B cell (primary cell): ENCODE results near the gene EIF5A. TPM values are rescaled to one million over a fixed set of nuclear protein-coding genes. Genes with fewer than 3 reads are reported as not detected.

ENCODE experiments used
- ATAC-seq: fragments of 200-7000 bp; cut with Tn5 transposase; one replicate; pipeline ENCODE4 v1.10.0; 2021; ENCODE audit warnings: low read depth, mild to moderate bottlenecking, moderate number of reproducible peaks, moderate library complexity
- CTCF ChIA-PET: fragments of 350-600 bp; sonication (Branson Sonifier 250); formaldehyde crosslinking; loops from one replicate; lab custom pipeline; 2021; ENCODE audit warnings: antibody characterized with exemption, inconsistent platforms; lab: Charles Lee
- POLR2A ChIA-PET: fragments of 350-600 bp; sonication (Branson Sonifier 250); formaldehyde crosslinking; loops from one replicate; lab custom pipeline; 2021; ENCODE audit warnings: antibody characterized with exemption; lab: Charles Lee
- DNase-seq: peaks from one replicate; pipeline ENCODE4 v3.0.0; 2013
- H2AFZ ChIP-seq: 2 replicates; pipeline ENCODE4 v1.6.1; 2012; ENCODE audit warnings: mild to moderate bottlenecking, low read depth, low read length; ENCODE audit not compliant: insufficient read depth, poor library complexity, severe bottlenecking
- H3K27ac ChIP-seq, 2 donors: 1 replicate in 1 of 2; 2 replicates in 1 of 2; pipeline ENCODE4 v1.5.1; 2012 to 2013; ENCODE audit warnings: low read length in 2 of 2, mild to moderate bottlenecking in 2 of 2, moderate library complexity in 1 of 2
- H3K27me3 ChIP-seq, 4 experiments: fragments of 200-600 bp in 1 of 4; sonication (generic) in 1 of 4; replicated peaks in 1 of 4; 1 replicate in 2 of 4; 2 replicates in 2 of 4; pipeline versions ENCODE4 v1.6.1 to v1.7.0; 2013 to 2016; ENCODE audit warnings: low read length in 3 of 4, mild to moderate bottlenecking in 2 of 4, mixed read lengths in 1 of 4, moderate library complexity in 1 of 4; ENCODE audit not compliant: insufficient read depth in 4 of 4, control insufficient read depth in 3 of 4; ENCODE audit errors: control extremely low read depth in 1 of 4
- H3K36me3 ChIP-seq, 2 experiments: replicated peaks in 1 of 2; 1 replicate in 1 of 2; 2 replicates in 1 of 2; pipeline versions ENCODE4 v1.6.1 to v1.7.1; 2013; ENCODE audit warnings: low read length in 1 of 2; ENCODE audit not compliant: insufficient read depth in 2 of 2, control insufficient read depth in 1 of 2; ENCODE audit errors: control extremely low read depth in 1 of 2, extremely low read depth in 1 of 2
- H3K4me1 ChIP-seq, 2 donors: fragments of 200-600 bp in 1 of 2; sonication (generic) in 1 of 2; 1 replicate in 1 of 2; 2 replicates in 1 of 2; pipeline versions ENCODE4 v1.5.1 to v1.6.1; 2013 to 2017; ENCODE audit warnings: low read length in 2 of 2; ENCODE audit not compliant: control insufficient read depth in 2 of 2, insufficient read depth in 2 of 2
- H3K4me2 ChIP-seq: replicated peaks from 2 replicates; pipeline ENCODE3; 2012; ENCODE audit warnings: mild to moderate bottlenecking, low read depth, low read length; ENCODE audit not compliant: poor library complexity, severe bottlenecking
- H3K4me3 ChIP-seq, 5 experiments: fragments of 200-600 bp in 1 of 5; sonication (generic) in 1 of 5; 1 replicate in 3 of 5; 2 replicates in 2 of 5; pipeline versions ENCODE4 v1.5.1 to v1.7.0; 2011 to 2016; ENCODE audit warnings: low read length in 4 of 5, mild to moderate bottlenecking in 4 of 5, low read depth in 2 of 5, control low read depth in 1 of 5, moderate library complexity in 1 of 5; ENCODE audit not compliant: insufficient read depth in 1 of 5; ENCODE audit errors: control extremely low read depth in 1 of 5, extremely low read depth in 1 of 5
- H3K79me2 ChIP-seq: fragments of 200-600 bp; sonication (generic); one replicate; pipeline ENCODE4 v1.6.0; 2016; ENCODE audit warnings: low read length; ENCODE audit not compliant: control insufficient read depth, insufficient read depth
- H3K9ac ChIP-seq: fragments of 200-600 bp; sonication (generic); 2 replicates; pipeline ENCODE4 v1.6.1; 2017; ENCODE audit warnings: mild to moderate bottlenecking, low read length, moderate library complexity
- H3K9me3 ChIP-seq, 3 donors: one replicate each; pipeline versions ENCODE4 v1.6.1 to v1.7.1; 2013; ENCODE audit warnings: low read length in 2 of 3; ENCODE audit not compliant: control insufficient read depth in 2 of 3, insufficient read depth in 1 of 3; ENCODE audit errors: control extremely low read depth in 1 of 3
- H4K20me1 ChIP-seq: 2 replicates; pipeline ENCODE4 v1.6.0; 2012; ENCODE audit warnings: mild to moderate bottlenecking, low read length; ENCODE audit not compliant: insufficient read depth, control insufficient read depth, poor library complexity, severe bottlenecking
- H3K27ac Mint-ChIP-seq: one replicate; pipeline ENCODE4 v1.8.0; 2021; ENCODE audit warnings: mixed read lengths
- H3K27me3 Mint-ChIP-seq: one replicate; pipeline ENCODE4 v1.8.0; 2021; ENCODE audit warnings: mixed read lengths
- H3K4me1 Mint-ChIP-seq: one replicate; pipeline ENCODE4 v1.8.0; 2021; ENCODE audit warnings: mixed read lengths
- H3K4me3 Mint-ChIP-seq: one replicate; pipeline ENCODE4 v1.8.0; 2021; ENCODE audit warnings: mixed read lengths
- H3K9me3 Mint-ChIP-seq: one replicate; pipeline ENCODE4 v1.8.0; 2022; ENCODE audit warnings: mixed read lengths; ENCODE audit not compliant: insufficient read depth
- EZH2 ChIP-seq: IDR thresholded peaks from 2 replicates; pipeline ENCODE4 v1.6.1; 2012; ENCODE audit warnings: borderline replicate concordance, low read depth, mild to moderate bottlenecking, moderate library complexity, low read length; ENCODE audit not compliant: insufficient read depth, poor library complexity, severe bottlenecking
- WGBS: methylation state at CpG from one replicate; pipeline ENCODE4 v1.1.5; 2013; ENCODE audit warnings: missing lambda C conversion rate; ENCODE audit not compliant: insufficient coverage; 5-methylcytosine and 5-hydroxymethylcytosine counted together
- intact Hi-C: fragments of 100-400 bp; cut with micrococcal nuclease; formaldehyde crosslinking; loops from one replicate; pipeline ENCODE4 v1.10.0; 2022
- polyA plus RNA-seq: library from polyadenylated mRNA; depleted of rRNA; stranded (reverse); fragments of >200 nt; gene quantifications from 2 replicates; pipeline ENCODE4 v1.2.3, GENCODE V29; 2012
- total RNA-seq, 2 donors: library from RNA; stranded (reverse); fragments of 120-200 nt in 1 of 2; gene quantifications; 1 replicate in 1 of 2; 2 replicates in 1 of 2; pipeline versions ENCODE4 v1.2.3 to v1.2.4, GENCODE V29; 2013 to 2022
- TF ChIP-seq, protein P1 (sequence below): fragments of 200-600 bp; IDR thresholded peaks from one replicate; pipeline ENCODE4 v1.8.0; 2022; ENCODE audit warnings: antibody characterized with exemption, mild to moderate bottlenecking

Gene EIF5A
- total and polyA plus RNA-seq, 2 donors (not counting 1 experiment from before 2014, with no cell fraction given): 233 to 576 TPM

DNA sequence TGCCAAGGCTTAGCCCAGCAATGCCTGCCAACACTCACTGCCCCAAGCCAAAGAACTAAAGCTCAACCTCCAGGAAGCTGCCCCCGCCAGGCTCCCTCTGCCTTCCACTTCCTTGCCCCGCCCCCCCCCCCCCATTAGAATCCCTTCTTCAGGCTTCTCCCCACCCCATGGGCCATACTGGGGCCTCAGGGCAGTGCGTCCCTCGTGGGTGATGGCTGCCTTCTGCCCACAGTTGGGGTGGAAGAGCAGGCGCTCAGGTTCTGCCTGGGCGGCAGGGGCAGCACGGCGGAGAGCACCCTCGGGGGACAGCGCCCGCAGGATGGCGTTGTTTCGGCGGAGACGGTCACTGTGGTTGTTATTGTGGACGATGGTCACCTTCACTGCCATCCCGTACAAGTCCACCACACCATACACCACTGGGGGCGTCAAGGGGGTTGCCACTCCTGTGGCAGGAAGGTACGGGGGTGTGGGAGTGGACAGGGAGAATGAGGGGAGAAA is 17.7 kb downstream of the EIF5A start:
- Histone ChIP-seq H3K79me2 (peaks cover 29% of the 10 kb centered on the region), H3K4me2 (no peak overlapping the region), H4K20me1 (peaks cover 5% of the 10 kb centered on the region), H3K4me1 (peaks cover 7 to 17% of the 10 kb centered on the region in 2 donors), H3K9ac (no peak overlapping the region), H3K27me3 (no peaks in the 10 kb centered on the region), H2AFZ (no peak overlapping the region), H3K27ac (no peak overlapping the region), H3K9me3 (no peaks in the 10 kb centered on the region), H3K4me3 (no peak overlapping the region), H3K36me3 (peaks cover 0 to 58% of the 10 kb centered on the region in 2 experiments)
- DNase-seq: no peak
- Mint-ChIP-seq H3K27ac (no peak overlapping the region), H3K4me3 (no peak overlapping the region), H3K27me3 (no peaks in the 10 kb centered on the region), H3K9me3 (no peaks in the 10 kb centered on the region), H3K4me1 (peaks cover 26% of the 10 kb centered on the region)
- ATAC-seq: no peak
- TF ChIP-seq, protein P1, sequence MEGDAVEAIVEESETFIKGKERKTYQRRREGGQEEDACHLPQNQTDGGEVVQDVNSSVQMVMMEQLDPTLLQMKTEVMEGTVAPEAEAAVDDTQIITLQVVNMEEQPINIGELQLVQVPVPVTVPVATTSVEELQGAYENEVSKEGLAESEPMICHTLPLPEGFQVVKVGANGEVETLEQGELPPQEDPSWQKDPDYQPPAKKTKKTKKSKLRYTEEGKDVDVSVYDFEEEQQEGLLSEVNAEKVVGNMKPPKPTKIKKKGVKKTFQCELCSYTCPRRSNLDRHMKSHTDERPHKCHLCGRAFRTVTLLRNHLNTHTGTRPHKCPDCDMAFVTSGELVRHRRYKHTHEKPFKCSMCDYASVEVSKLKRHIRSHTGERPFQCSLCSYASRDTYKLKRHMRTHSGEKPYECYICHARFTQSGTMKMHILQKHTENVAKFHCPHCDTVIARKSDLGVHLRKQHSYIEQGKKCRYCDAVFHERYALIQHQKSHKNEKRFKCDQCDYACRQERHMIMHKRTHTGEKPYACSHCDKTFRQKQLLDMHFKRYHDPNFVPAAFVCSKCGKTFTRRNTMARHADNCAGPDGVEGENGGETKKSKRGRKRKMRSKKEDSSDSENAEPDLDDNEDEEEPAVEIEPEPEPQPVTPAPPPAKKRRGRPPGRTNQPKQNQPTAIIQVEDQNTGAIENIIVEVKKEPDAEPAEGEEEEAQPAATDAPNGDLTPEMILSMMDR: no peak
- TF ChIP-seq EZH2: no peak
- intact Hi-C loops: no loop called here
- WGBS: 96% methylated on average over 4 of the region's 19 CpGs
- ChIA-PET POLR2A (interaction anchor here (0.8 to 1.7 kb wide), 3 partner anchors 12 to 20 kb away, joined by 3 to 6 read pairs (median 4); partner anchors contain the start of gene ACAP1), CTCF (interaction anchor here (0.9 to 5.1 kb wide), 8 partner anchors 11 to 44 kb away, joined by 3 to 47 read pairs (median 4); partner anchors contain the start of genes ACAP1 and SLC2A4)

DNA sequence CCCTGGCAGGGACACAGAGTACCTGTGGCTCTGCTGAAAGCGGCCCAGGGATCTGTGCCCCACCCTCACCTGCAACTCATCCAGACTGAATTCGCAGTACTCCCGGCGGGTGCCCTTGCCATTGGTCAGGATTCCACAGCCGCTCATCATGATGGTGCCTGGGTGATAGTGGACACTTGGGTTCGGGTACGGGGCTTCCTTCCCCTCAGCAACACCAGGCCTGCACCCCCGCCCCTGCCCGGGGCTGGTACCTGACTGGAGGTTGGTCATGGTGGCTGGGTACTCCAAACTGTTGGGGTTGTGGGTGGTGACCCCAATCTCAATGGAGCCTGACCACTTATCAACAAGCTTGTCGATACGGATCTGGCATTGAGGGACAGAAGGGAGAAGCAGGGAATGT is 18.8 kb downstream of the EIF5A start:
- POLR2A ChIA-PET: interaction anchor here (0.6 to 1.8 kb wide), 2 partner anchors 9 to 53 kb away, joined by 4 read pairs; no protein-coding TSS in a partner anchor

More for the DNA sequence above, 18.8 kb downstream of the EIF5A start:
- Histone ChIP-seq H3K9ac (no peak overlapping the region), H3K27me3 (no peaks in the 10 kb centered on the region), H3K36me3 (peaks cover 0 to 47% of the 10 kb centered on the region in 2 experiments), H3K9me3 (no peaks in the 10 kb centered on the region), H3K27ac (no peak overlapping the region), H3K79me2 (peaks cover 29% of the 10 kb centered on the region), H2AFZ (no peak overlapping the region), H3K4me1 (peaks cover 14 to 26% of the 10 kb centered on the region in 2 donors), H3K4me2 (no peak overlapping the region), H3K4me3 (no peak overlapping the region), H4K20me1 (peaks cover 5% of the 10 kb centered on the region)
- intact Hi-C loops: no loop called here
- H3K4me1 Mint-ChIP-seq: peaks cover 29% of the 10 kb centered on the region
- H3K9me3 Mint-ChIP-seq: no peaks in the 10 kb centered on the region
- no peaks in the 10 kb centered on the region for H3K27me3 Mint-ChIP-seq
- TF ChIP-seq EZH2: no peak
- TF ChIP-seq, protein P1: no peak
- ATAC-seq (no peak), DNase-seq (no peak)
- CTCF ChIA-PET: interaction anchor here (0.7 to 5.1 kb wide), 6 partner anchors 10 to 280 kb away, joined by 4 to 47 read pairs (median 6); partner anchors contain the start of gene ACAP1
- WGBS: 94% methylated on average over 6 of the region's 11 CpGs
- no peak overlapping the region for H3K27ac Mint-ChIP-seq
- peak overlapping the region; percentile 23 for H3K4me3 Mint-ChIP-seq
